A549 (cell line): ENCODE data around the gene TIGIT. TPM values are rescaled to one million over a fixed set of nuclear protein-coding genes. Genes with fewer than 3 reads are reported as not detected.
A peak's percentile ranks its signal among the peaks of the same experiment; 100 is the strongest.

Experiments used
- ATAC-seq, 2 experiments: fragments of 200-7000 bp in 1 of 2; fragments of >200 bp in 1 of 2; cut with Nextera tagmentation in 1 of 2; cut with Tn5 transposase in 1 of 2; 3 replicates each; pipeline versions ENCODE4 v1.8.0 to v1.9.1; 2018 to 2020; ENCODE audit warnings: mild to moderate bottlenecking in 1 of 2, moderate library complexity in 1 of 2
- CTCF ChIA-PET: fragments of 300-600 bp; sonication (Branson Sonifier 250); formaldehyde crosslinking; extraction: SDS; loops from one replicate; lab custom pipeline; 2021; ENCODE audit warnings: antibody characterized with exemption, inconsistent platforms; lab: Yijun Ruan, JAX
- POLR2A ChIA-PET: fragments of 350-600 bp; formaldehyde crosslinking; extraction: SDS; loops from one replicate; lab custom pipeline; 2021; ENCODE audit warnings: antibody characterized with exemption, inconsistent platforms; lab: Yijun Ruan, JAX
- DNase-seq, 2 experiments: peaks; one replicate each; pipeline versions ENCODE4 v3.0.0 to v3.0.0-alpha.2; 2011 to 2016; ENCODE audit warnings: low read depth in 1 of 2, low spot score in 1 of 2
- FAIRE-seq: peaks from 2 replicates; lab custom pipeline; 2011; peaks lifted over from hg19 to GRCh38; lab: Jason Lieb, UNC
- H3K27ac ChIP-seq, 2 experiments: fragments of >200 bp; sonication (Bioruptor Twin); formaldehyde crosslinking; 3 replicates each; pipeline ENCODE4 v1.5.1; 2016 to 2017
- H3K4me1 ChIP-seq: fragments of >200 bp; sonication (Bioruptor Twin); formaldehyde crosslinking; 3 replicates; pipeline ENCODE4 v1.6.1; 2016
- H3K4me2 ChIP-seq: fragments of >200 bp; sonication (Bioruptor Twin); formaldehyde crosslinking; 3 replicates; pipeline ENCODE4 v1.6.1; 2016
- H3K4me3 ChIP-seq: fragments of >200 bp; sonication (Bioruptor Twin); formaldehyde crosslinking; 3 replicates; pipeline ENCODE4 v1.5.1; 2016
- H3K9me3 ChIP-seq: fragments of >200 bp; sonication (Bioruptor Twin); formaldehyde crosslinking; 3 replicates; pipeline ENCODE4 v1.6.1; 2016
- BCL3 ChIP-seq: fragments of >200 bp; sonication (Bioruptor Twin); formaldehyde crosslinking; IDR thresholded peaks from 3 replicates; pipeline ENCODE4 v1.6.1; 2016
- BHLHE40 ChIP-seq: IDR thresholded peaks from 2 replicates; pipeline ENCODE4 v1.6.1; 2012; ENCODE audit warnings: low read depth, low read length, inconsistent platforms
- CEBPB ChIP-seq, 2 experiments: fragments of >200 bp in 1 of 2; sonication (Bioruptor Twin) in 1 of 2; formaldehyde crosslinking in 1 of 2; IDR thresholded peaks; 2 replicates each; pipeline ENCODE4 v1.6.1; 2012 to 2016
- CHD4 ChIP-seq: fragments of 200-600 bp; sonication (generic); IDR thresholded peaks from 2 replicates; pipeline ENCODE4 v1.6.1; 2016; ENCODE audit warnings: antibody characterized with exemption, mild to moderate bottlenecking, borderline replicate concordance
- CTCF ChIP-seq: fragments of >200 bp; sonication (Bioruptor Twin); formaldehyde crosslinking; IDR thresholded peaks from 3 replicates; pipeline ENCODE4 v1.5.1; 2016
- E2F6 ChIP-seq: IDR thresholded peaks from 2 replicates; pipeline ENCODE4 v1.6.1; 2012; ENCODE audit warnings: low read depth, borderline replicate concordance
- EHF ChIP-seq: fragments of 250-450 bp; sonication (Bioruptor Pico); IDR thresholded peaks from 2 replicates; pipeline ENCODE4 v1.5.0; 2020; ENCODE audit warnings: mild to moderate bottlenecking
- FOSL2 ChIP-seq, 2 experiments: fragments of 450-650 bp in 1 of 2; fragments of >200 bp in 1 of 2; sonication (Bioruptor Twin) in 1 of 2; formaldehyde crosslinking; IDR thresholded peaks; 2 replicates each; pipeline versions ENCODE4 v1.5.0 to v1.6.1; 2016 to 2020; ENCODE audit warnings: mild to moderate bottlenecking in 1 of 2, moderate library complexity in 1 of 2
- FOXS1 ChIP-seq: fragments of 250-450 bp; sonication (Bioruptor Pico); IDR thresholded peaks from 2 replicates; pipeline ENCODE4 v1.5.0; 2020; ENCODE audit warnings: mild to moderate bottlenecking, moderate library complexity
- HOXB13 ChIP-seq: fragments of 250-450 bp; sonication (Bioruptor Pico); IDR thresholded peaks from 2 replicates; pipeline ENCODE4 v1.5.0; 2020; ENCODE audit warnings: low read depth, mild to moderate bottlenecking, moderate library complexity
- HOXB5 ChIP-seq: fragments of 250-450 bp; sonication (Bioruptor Pico); IDR thresholded peaks from 2 replicates; pipeline ENCODE4 v1.5.0; 2020; ENCODE audit warnings: mild to moderate bottlenecking, moderate library complexity
- PHF8 ChIP-seq: fragments of 200-600 bp; sonication (generic); IDR thresholded peaks from 2 replicates; pipeline ENCODE4 v1.6.1; 2016; ENCODE audit warnings: low read depth, mild to moderate bottlenecking, antibody characterized with exemption, moderate library complexity, borderline replicate concordance
- POLR2A ChIP-seq: IDR thresholded peaks from 2 replicates; pipeline ENCODE4 v1.6.1; 2012; ENCODE audit warnings: mild to moderate bottlenecking, low read length
- RAD21 ChIP-seq, 2 experiments: fragments of >200 bp in 1 of 2; sonication (Bioruptor Twin) in 1 of 2; formaldehyde crosslinking in 1 of 2; IDR thresholded peaks in 1 of 2; conservative IDR thresholded peaks in 1 of 2; 2 replicates in 1 of 2; 3 replicates in 1 of 2; pipeline ENCODE4 v1.6.1; 2012 to 2018; ENCODE audit warnings: inconsistent platforms in 1 of 2
- RFX5 ChIP-seq: fragments of 450-650 bp; IDR thresholded peaks from 2 replicates; pipeline ENCODE4 v1.7.1; 2014; ENCODE audit warnings: antibody characterized with exemption, mild to moderate bottlenecking, moderate library complexity
- RNF2 ChIP-seq: fragments of 200-600 bp; sonication (generic); IDR thresholded peaks from 2 replicates; pipeline ENCODE4 v1.6.1; 2016; ENCODE audit warnings: low read depth, mild to moderate bottlenecking, antibody characterized with exemption, moderate library complexity, borderline replicate concordance
- SMC3 ChIP-seq: fragments of >200 bp; sonication (Bioruptor Twin); formaldehyde crosslinking; IDR thresholded peaks from 3 replicates; pipeline ENCODE4 v1.6.1; 2018; ENCODE audit warnings: inconsistent platforms
- TP53 ChIP-seq: fragments of 250-450 bp; sonication (Bioruptor Pico); IDR thresholded peaks from 2 replicates; pipeline ENCODE4 v1.5.0; 2021; ENCODE audit warnings: mild to moderate bottlenecking, moderate library complexity
- ZFP36 ChIP-seq: fragments of 450-650 bp; IDR thresholded peaks from 2 replicates; pipeline ENCODE4 v1.6.1; 2014; ENCODE audit warnings: borderline replicate concordance; ENCODE audit not compliant: partially characterized antibody
- ZSCAN20 ChIP-seq: fragments of 250-450 bp; sonication (Bioruptor Pico); IDR thresholded peaks from 2 replicates; pipeline ENCODE4 v1.8.0; 2022; ENCODE audit warnings: mild to moderate bottlenecking, moderate library complexity
- WGBS: methylation state at CpG from one replicate; pipeline ENCODE4 v1.1.6; 2017; ENCODE audit errors: missing lambda C conversion rate; 5-methylcytosine and 5-hydroxymethylcytosine counted together
- polyA plus RNA-seq, 4 experiments: library from polyadenylated mRNA; depleted of rRNA in 3 of 4; stranded (reverse); fragments of >200 nt; fragmentation: RNase III in 1 of 4; extraction: RNeasy Plus Mini Kit Qiagen cat#74134 plus additional on column Dnase treatment in 1 of 4; gene quantifications; 2 replicates in 3 of 4; 3 replicates in 1 of 4; pipeline ENCODE4 v1.2.3, GENCODE V29; 2011 to 2017

Gene TIGIT
- polyA plus RNA-seq, 2 of the 4 experiments (the other 2 are of a cell fraction): not detected

GRCh38 chr3:114318295-114318694, 24.5 kb downstream of the TIGIT start:
- ATAC-seq: no peak
- no peak for FAIRE-seq
- Histone ChIP-seq H3K4me1 (peaks cover 12% of the 10 kb centered on the region; the same call in 1 of the 3 replicates), H3K27ac (no peak overlapping the region), H3K9me3 (no peaks in the 10 kb centered on the region), H3K4me2 (no peak overlapping the region), H3K4me3 (no peak overlapping the region)
- CTCF ChIA-PET: interaction anchor here (1.0 kb wide), 1 partner anchor 19 kb away, joined by 4 read pairs; no protein-coding TSS in a partner anchor
- WGBS: 95% methylated on average over 5 of the region's 5 CpGs
- DNase-seq: no peak
- POLR2A ChIA-PET: no interaction called here
- TF ChIP-seq RFX5 (no peak), POLR2A (0 out of 2 replicates have a peak, but pooled peaks have one; percentile 20), ZSCAN20 (CRISPR knock-in tag) (no peak)

- Histone ChIP-seq H3K27ac (no peak overlapping the region), H3K4me2 (no peak overlapping the region), H3K9me3 (no peaks in the 10 kb centered on the region), H3K4me1 (peaks cover 20% of the 10 kb centered on the region), H3K4me3 (no peak overlapping the region)
- ChIA-PET POLR2A (no interaction called here), CTCF (interaction anchor here (1.2 to 1.8 kb wide), 2 partner anchors 11 to 20 kb away, joined by 3 to 5 read pairs; no protein-coding TSS in a partner anchor)
- ATAC-seq (peak in 1 of 2 experiments; percentile 39; a peak in 2 of 6 replicates), DNase-seq (peak in 1 of 2 experiments; percentile 30), FAIRE-seq (no peak)
- no peak for TF ChIP-seq HOXB13 (CRISPR knock-in tag)
- no peak for TF ChIP-seq CHD4
- TF ChIP-seq POLR2A: no peak
- TF ChIP-seq CEBPB (IDR thresholded peaks at IDR 0.05): no peak
- TF ChIP-seq FOSL2 (IDR thresholded peaks at IDR 0.05): no peak
- TF ChIP-seq FOSL2 (CRISPR knock-in tag; IDR thresholded peaks at IDR 0.05): no peak
- no peak for TF ChIP-seq BCL3
- TF ChIP-seq FOXS1 (CRISPR knock-in tag): no peak
- no peak for TF ChIP-seq HOXB5 (CRISPR knock-in tag)
- TF ChIP-seq TP53: no peak
- no peak for TF ChIP-seq SMC3
- 68% methylated on average over 4 of the region's 4 CpGs for WGBS
Observed at GRCh38 chr3:114319453-114319852, 25.6 kb downstream of the TIGIT start.

- WGBS: 37% methylated on average over 1 of the region's 1 CpG
- ATAC-seq: no peak
- DNase-seq: no peak
- Histone ChIP-seq H3K9me3 (no peaks in the 10 kb centered on the region), H3K4me1 (peaks cover 26% of the 10 kb centered on the region), H3K4me3 (no peak overlapping the region), H3K27ac (no peak overlapping the region), H3K4me2 (no peak overlapping the region)
- ChIA-PET CTCF (interaction anchor here (0.6 to 1.8 kb wide), 3 partner anchors 11 to 507 kb away, joined by 3 to 5 read pairs (median 3); no protein-coding TSS in a partner anchor), POLR2A (no interaction called here)
- no peak for TF ChIP-seq ZFP36
- TF ChIP-seq CTCF: no peak
- TF ChIP-seq ZSCAN20 (CRISPR knock-in tag): no peak
- no peak for TF ChIP-seq BHLHE40
- TF ChIP-seq E2F6: no peak
- TF ChIP-seq CEBPB (IDR thresholded peaks at IDR 0.05): no peak
- no peak for TF ChIP-seq BCL3
- no peak for TF ChIP-seq PHF8
- no peak for TF ChIP-seq RAD21 (conservative IDR thresholded peaks at IDR 0.05 in 1 of 2, IDR thresholded peaks at IDR 0.05 in 1 of 2)
- TF ChIP-seq EHF: no peak
- no peak for TF ChIP-seq RNF2
- FAIRE-seq: peak; percentile 28
Observed at GRCh38 chr3:114320246-114320645, 26.4 kb downstream of the TIGIT start.
